Epithelial cell of proximal tubule (primary cell): Measurements from ENCODE around the gene C1QTNF1. TPM values are rescaled to one million over a fixed set of nuclear protein-coding genes. Genes with fewer than 3 reads are reported as not detected.

Source experiments
- DNase-seq: peaks from one replicate; pipeline ENCODE4 v3.0.0-alpha.2; 2011; ENCODE audit warnings: low read depth
- H3K4me3 ChIP-seq: 2 replicates; pipeline ENCODE4 v1.5.1; 2011; ENCODE audit warnings: low read depth, mild to moderate bottlenecking, low read length
- total RNA-seq: library from RNA; depleted of rRNA; stranded (reverse); fragments of >200 nt; gene quantifications from 2 replicates; pipeline ENCODE4 v1.2.3, GENCODE V29; 2015
- TF ChIP-seq, protein P1 (sequence below): conservative IDR thresholded peaks from 2 replicates; pipeline ENCODE4 v1.5.1; 2012; ENCODE audit warnings: low read depth, mild to moderate bottlenecking, low read length

C1QTNF1 gene
- total RNA-seq, 1 donor from 2014 or later, result 2.1 TPM

DNA sequence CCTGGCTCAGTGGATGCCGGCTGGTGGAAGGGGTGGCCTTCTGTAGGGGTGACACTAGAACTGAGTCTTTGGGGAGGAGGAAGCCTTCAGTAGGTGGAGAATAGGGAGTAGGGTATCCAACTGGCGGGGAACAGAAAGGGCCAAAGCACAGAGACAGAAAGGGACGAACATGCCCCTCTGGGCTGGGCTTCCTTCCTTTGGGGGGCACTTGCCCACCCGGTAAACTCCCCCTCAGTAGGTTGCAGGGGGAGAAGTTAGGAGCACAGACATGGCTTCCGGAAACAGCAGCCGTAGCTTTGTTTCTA lies 51.4 kb downstream of the C1QTNF1 start:
- DNase-seq, result no peak
- TF ChIP-seq, protein P1, sequence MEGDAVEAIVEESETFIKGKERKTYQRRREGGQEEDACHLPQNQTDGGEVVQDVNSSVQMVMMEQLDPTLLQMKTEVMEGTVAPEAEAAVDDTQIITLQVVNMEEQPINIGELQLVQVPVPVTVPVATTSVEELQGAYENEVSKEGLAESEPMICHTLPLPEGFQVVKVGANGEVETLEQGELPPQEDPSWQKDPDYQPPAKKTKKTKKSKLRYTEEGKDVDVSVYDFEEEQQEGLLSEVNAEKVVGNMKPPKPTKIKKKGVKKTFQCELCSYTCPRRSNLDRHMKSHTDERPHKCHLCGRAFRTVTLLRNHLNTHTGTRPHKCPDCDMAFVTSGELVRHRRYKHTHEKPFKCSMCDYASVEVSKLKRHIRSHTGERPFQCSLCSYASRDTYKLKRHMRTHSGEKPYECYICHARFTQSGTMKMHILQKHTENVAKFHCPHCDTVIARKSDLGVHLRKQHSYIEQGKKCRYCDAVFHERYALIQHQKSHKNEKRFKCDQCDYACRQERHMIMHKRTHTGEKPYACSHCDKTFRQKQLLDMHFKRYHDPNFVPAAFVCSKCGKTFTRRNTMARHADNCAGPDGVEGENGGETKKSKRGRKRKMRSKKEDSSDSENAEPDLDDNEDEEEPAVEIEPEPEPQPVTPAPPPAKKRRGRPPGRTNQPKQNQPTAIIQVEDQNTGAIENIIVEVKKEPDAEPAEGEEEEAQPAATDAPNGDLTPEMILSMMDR, result no peak
- peak overlapping the region; percentile 59 for H3K4me3 ChIP-seq

DNA sequence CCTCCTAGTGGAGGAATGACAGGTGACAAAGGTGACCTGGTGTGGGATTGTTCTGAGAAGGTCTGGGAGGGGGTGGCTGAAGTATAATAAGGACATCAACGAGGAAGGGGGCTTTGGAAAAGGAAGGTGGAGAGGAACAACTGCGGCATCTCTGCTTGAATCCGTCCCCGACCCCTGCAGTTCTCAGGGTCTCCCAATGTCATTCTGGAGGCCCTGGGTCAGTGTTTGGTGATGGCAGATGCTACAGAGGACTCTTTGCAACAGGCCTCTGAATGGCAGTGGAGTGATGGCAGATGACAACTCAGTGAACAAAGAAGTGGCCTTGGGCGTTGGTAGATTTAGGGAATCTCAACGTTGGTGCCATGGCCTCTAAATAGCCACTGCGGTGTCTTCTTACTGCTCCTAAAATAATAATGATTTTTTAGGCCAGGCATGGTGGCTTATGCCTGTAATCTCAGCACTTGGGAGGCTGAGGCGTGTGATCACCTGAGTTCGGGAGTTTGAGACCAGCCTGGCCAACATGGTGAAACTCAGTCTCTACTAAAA lies 52.0 kb downstream of the C1QTNF1 start:
- peak overlapping the region; percentile 59 for H3K4me3 ChIP-seq
- TF ChIP-seq, protein P1, result no peak
- no peak for DNase-seq

- H3K4me3 ChIP-seq, result no peak overlapping the region
- TF ChIP-seq, protein P1, result no peak
- no peak for DNase-seq
These were observed 53.6 kb downstream of the C1QTNF1 start for GRCh38 chr17:79077587-79077986.

GRCh38 chr17:79078476-79079190 lies 54.7 kb downstream of the C1QTNF1 start:
- TF ChIP-seq, protein P1, result no peak
- DNase-seq, result no peak

GRCh38 chr17:79079421-79080200 lies 55.6 kb downstream of the C1QTNF1 start:
- no peak for DNase-seq
- TF ChIP-seq, protein P1, result no peak
- H3K4me3 ChIP-seq, result no peak overlapping the region

More at GRCh38 chr17:79078476-79079190, 54.7 kb downstream of the C1QTNF1 start:
- no peak overlapping the region for H3K4me3 ChIP-seq

DNA sequence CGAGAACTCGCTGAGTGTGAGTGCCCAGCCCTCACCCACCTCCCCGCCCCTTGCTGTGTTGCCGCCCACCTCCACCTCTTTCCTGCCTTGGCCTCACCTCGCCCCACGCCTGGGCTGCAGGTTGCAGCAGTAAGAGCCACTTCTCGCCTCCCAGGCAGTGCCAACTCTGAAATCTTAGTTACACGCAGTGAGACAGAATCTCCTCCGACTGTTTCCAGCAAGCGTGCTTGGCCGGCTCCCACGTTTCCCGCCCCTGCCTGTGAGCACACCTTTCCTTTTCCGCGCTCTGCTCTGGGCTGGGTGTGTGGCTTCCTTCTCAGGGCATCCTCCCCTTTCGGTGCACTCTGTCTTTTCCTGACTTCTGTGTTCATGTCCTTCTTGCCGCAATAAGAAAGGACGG lies 56.4 kb downstream of the C1QTNF1 start:
- TF ChIP-seq, protein P1, result no peak
- no peak for DNase-seq
- H3K4me3 ChIP-seq, result no peak overlapping the region
